Activated T-cell treated with anti-CD3 and anti-CD28 coated beads, Interleukin-2, amount 50 U/mL, for 48 hours (primary cell): ENCODE data around the gene CD81.

ENCODE experiments used
- DNase-seq, 2 experiments: peaks; one replicate each; pipeline ENCODE4 v3.0.0-alpha.2; 2020

CD81 gene

GRCh38 chr11:2440646-2441045 lies 63.5 kb downstream of the CD81 start:
- DNase-seq: no peak

- no peak for DNase-seq
Observed at GRCh38 chr11:2441171-2441570, 64.1 kb downstream of the CD81 start.

GRCh38 chr11:2442589-2442988 lies 65.5 kb downstream of the CD81 start:
- DNase-seq: no peak

- DNase-seq: no peak
Observed at GRCh38 chr11:2443406-2443805, 66.3 kb downstream of the CD81 start.

GRCh38 chr11:2443881-2444820 lies 67.0 kb downstream of the CD81 start, which contains the start of gene TRPM5:
Gene TRPM5 (minus strand): TSS chr11:2444514. CDS start chr11:2423036, 21,478 bp downstream.
- DNase-seq: peak; percentile 84

- peak; percentile 58 to 65 for DNase-seq
Observed at GRCh38 chr11:2444821-2445745, 68.0 kb downstream of the CD81 start, which contains the start of gene KCNQ1. Gene KCNQ1 (plus strand): TSS chr11:2445008. CDS start chr11:2445099, 91 bp downstream.

GRCh38 chr11:2445746-2446551 lies 68.8 kb downstream of the CD81 start:
- peak in 1 of 2 experiments; percentile 48 for DNase-seq

GRCh38 chr11:2446590-2447252 lies 69.6 kb downstream of the CD81 start:
- no peak for DNase-seq
